Ovary (tissue), 9 donors: ENCODE data around the gene MRI1. TPM values are rescaled to one million over a fixed set of nuclear protein-coding genes. Genes with fewer than 3 reads are reported as not detected.

ENCODE experiments used
- DNase-seq, 5 donors: peaks; one replicate each; pipeline ENCODE4 v3.0.0-alpha.2; 2019 to 2020
- H3K27ac ChIP-seq, 2 donors: fragments of 200-600 bp; one replicate each; pipeline versions ENCODE4 v1.5.1 to v1.8.0; 2019 to 2022
- H3K27me3 ChIP-seq: fragments of 200-600 bp; one replicate; pipeline ENCODE4 v1.8.0; 2022
- H3K36me3 ChIP-seq: fragments of 200-600 bp; sonication (generic); one replicate; pipeline ENCODE4 v1.5.1; 2019
- H3K4me1 ChIP-seq: one replicate; pipeline ENCODE4 v1.8.1; 2013; ENCODE audit warnings: mild to moderate bottlenecking, moderate library complexity; ENCODE audit not compliant: insufficient read depth
- H3K4me3 ChIP-seq: fragments of 200-600 bp; sonication (generic); one replicate; pipeline ENCODE4 v1.5.1; 2017
- H3K9me3 ChIP-seq, 2 donors: fragments of 200-600 bp in 1 of 2; sonication (generic) in 1 of 2; one replicate each; pipeline versions ENCODE4 v1.5.1 to v1.8.1; 2013 to 2019; ENCODE audit warnings: mild to moderate bottlenecking in 1 of 2, moderate library complexity in 1 of 2
- CTCF ChIP-seq, 3 donors: fragments of 450-650 bp in 2 of 3; fragments of 200-600 bp in 1 of 3; IDR thresholded peaks; one replicate each; pipeline versions ENCODE4 v1.5.1 to v1.8.0; 2016 to 2022; ENCODE audit warnings: antibody characterized with exemption in 3 of 3, mild to moderate bottlenecking in 1 of 3
- EP300 ChIP-seq: sonication (generic); formaldehyde crosslinking; IDR thresholded peaks from one replicate; pipeline ENCODE4 v1.6.1; 2017; ENCODE audit warnings: antibody characterized with exemption
- POLR2A ChIP-seq: fragments of 450-650 bp; IDR thresholded peaks from one replicate; pipeline ENCODE4 v1.6.1; 2017; ENCODE audit warnings: antibody characterized with exemption, mild to moderate bottlenecking, moderate library complexity
- WGBS, 3 donors: extraction: QIAGEN DNeasy Blood & Tissue Kit in 1 of 3; methylation state at CpG; one replicate each; pipeline versions ENCODE4 v1.1.5 to v1.1.7; 2013 to 2017; 5-methylcytosine and 5-hydroxymethylcytosine counted together
- intact Hi-C, 4 donors: fragments of 100-400 bp; cut with DNase I; formaldehyde crosslinking; loops; one replicate each; pipeline versions ENCODE4 v1.11.0 to v1.15.1; 2022 to 2023
- polyA plus RNA-seq, 2 donors: library from polyadenylated mRNA; stranded (reverse); fragments of 200-250 nt in 1 of 2; fragments of 350-450 nt in 1 of 2; fragmentation: Illumina TruSeq in 1 of 2; extraction: RNeasy Lipid Tissue Mini Kit (QIAGEN cat#74804) in 1 of 2; gene quantifications; one replicate each; pipeline ENCODE4 v1.2.3, GENCODE V29; 2013 to 2014
- total RNA-seq, 7 donors: library from RNA; depleted of rRNA in 2 of 7; stranded (reverse); fragments of >200 nt in 2 of 7; fragmentation: NEBNext Ultra II Directional in 3 of 7; extraction: Animal tissue kit (Norgen Biotek cat#: 25700) in 3 of 7; gene quantifications; one replicate each; pipeline versions ENCODE4 v1.1.0 to v1.2.4, GENCODE V29; 2016 to 2023
- donor health status: DM: no; HTN: no; CAD: no; lungs with moderate emphysema.
- donor health status: DM: no; HTN: no; CAD: no.
- donor health status: Bipolar disorder and iron deficiency.
- donor health status: DM: yes; HTN: yes; CAD: no.
- donor health status: DM: no; HTN: no; CAD: no.
- donor health status: DM: yes; HTN: yes; CAD: no.

MRI1 gene
- total and polyA plus RNA-seq, 9 donors = 13.9 to 52.6 (median 34.2) TPM

GRCh38 chr19:13757805-13758772, 6.2 kb upstream of the MRI1 start:
- Histone ChIP-seq H3K27ac (no peak overlapping the region), H3K4me3 (no peak overlapping the region), H3K9me3 (no peaks in the 10 kb centered on the region), H3K27me3 (no peaks in the 10 kb centered on the region), H3K4me1 (no peaks in the 10 kb centered on the region), H3K36me3 (no peaks in the 10 kb centered on the region)
- intact Hi-C loops = no loop called here
- 81 to 84% (median 83%) methylated on average over 15 of the region's 15 CpGs for WGBS, 3 donors
- DNase-seq = peak in 1 of 5 donors; percentile 44
- TF ChIP-seq EP300 (no peak), POLR2A (no peak), CTCF (IDR thresholded peaks at IDR 0.05) (no peak)

DNA sequence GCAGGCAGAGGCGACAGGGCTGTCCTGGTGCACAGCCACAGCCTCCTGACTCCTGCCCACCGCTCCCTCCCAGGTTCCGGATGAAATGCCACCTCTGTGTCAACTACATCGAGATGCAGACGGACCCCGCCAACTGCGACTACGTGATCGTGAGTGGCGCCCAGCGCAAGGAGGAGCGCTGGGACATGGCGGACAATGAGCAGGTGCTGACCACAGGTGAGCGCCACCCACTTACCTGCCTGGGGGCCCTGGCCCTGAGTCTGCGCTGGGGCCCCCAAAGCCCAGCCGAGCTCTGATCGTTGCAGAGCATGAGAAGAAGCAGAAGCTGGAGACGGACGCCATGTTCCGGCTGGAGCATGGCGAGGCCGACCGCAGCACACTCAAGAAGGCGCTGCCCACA, 5.5 kb upstream of the MRI1 start:
- intact Hi-C loops = no loop called here
- no peaks in the 10 kb centered on the region for H3K36me3 ChIP-seq

DNA sequence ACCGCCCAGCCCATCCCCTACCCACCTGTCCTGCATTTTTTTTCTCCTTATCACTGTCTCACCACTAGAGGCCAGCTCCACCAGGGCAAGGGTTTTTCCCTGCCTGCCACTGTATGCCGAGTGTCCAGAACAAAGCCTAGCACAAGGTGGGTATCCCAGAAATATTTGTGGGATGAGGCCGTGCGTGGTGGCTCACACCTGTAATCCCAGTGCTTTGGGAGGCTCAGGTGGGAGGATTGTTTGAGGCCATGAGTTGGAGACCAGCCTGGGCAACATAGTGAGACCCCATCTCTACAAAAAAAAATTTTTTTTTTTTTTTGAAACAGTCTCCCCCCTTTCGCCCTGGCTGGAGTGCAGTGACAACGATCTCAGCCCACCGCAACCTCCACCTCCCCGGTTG, 2.9 kb upstream of the MRI1 start:
- no peaks in the 10 kb centered on the region for H3K9me3 ChIP-seq
- no peak for TF ChIP-seq CTCF (IDR thresholded peaks at IDR 0.05)
- TF ChIP-seq EP300 = no peak
- TF ChIP-seq POLR2A = no peak
- H3K27me3 ChIP-seq = no peaks in the 10 kb centered on the region
- no peaks in the 10 kb centered on the region for H3K36me3 ChIP-seq
- WGBS, 3 donors = 90 to 96% (median 92%) methylated on average over 8 of the region's 8 CpGs
- peaks cover 5% of the 10 kb centered on the region for H3K4me1 ChIP-seq
- no peak for DNase-seq
- no peak overlapping the region for H3K27ac ChIP-seq
- intact Hi-C loops = loop anchor here in 1 of 4 donors (10.0 kb wide), 1 partner anchor 323 kb away; the partner anchor contains the start of gene C19orf67
- no peak overlapping the region for H3K4me3 ChIP-seq

More for the DNA sequence above, 5.5 kb upstream of the MRI1 start:
- Histone ChIP-seq H3K27ac (no peak overlapping the region), H3K9me3 (no peaks in the 10 kb centered on the region), H3K4me1 (no peaks in the 10 kb centered on the region), H3K4me3 (no peak overlapping the region), H3K27me3 (no peaks in the 10 kb centered on the region)
- TF ChIP-seq POLR2A (no peak), CTCF (IDR thresholded peaks at IDR 0.05) (no peak), EP300 (no peak)
- WGBS, 3 donors = 91 to 96% (median 92%) methylated on average over 23 to 24 of the region's 24 CpGs
- peak in 1 of 5 donors; percentile 36 for DNase-seq

- Histone ChIP-seq H3K27ac (no peak overlapping the region), H3K27me3 (no peaks in the 10 kb centered on the region), H3K4me3 (no peak overlapping the region), H3K4me1 (peaks cover 5% of the 10 kb centered on the region), H3K9me3 (no peaks in the 10 kb centered on the region), H3K36me3 (no peaks in the 10 kb centered on the region)
- intact Hi-C loops = loop anchor here in 1 of 4 donors (10.0 kb wide), 1 partner anchor 322 kb away; the partner anchor contains the start of gene C19orf67
- WGBS, 3 donors = 73 to 89% (median 81%) methylated on average over 40 to 42 of the region's 42 CpGs
- TF ChIP-seq CTCF (IDR thresholded peaks at IDR 0.05) = no peak
- TF ChIP-seq EP300 = no peak
- TF ChIP-seq POLR2A = no peak
- DNase-seq = peak in 2 of 5 donors; percentile 48 to 50
Observed at GRCh38 chr19:13762635-13763235, 1.6 kb upstream of the MRI1 start.
